Progenitor cell of endocrine pancreas (in vitro differentiated cells): ENCODE data around the gene ATG16L2. TPM values are rescaled to one million over a fixed set of nuclear protein-coding genes. Genes with fewer than 3 reads are reported as not detected.

ENCODE experiments used
- DNase-seq: peaks from one replicate; pipeline ENCODE4 v3.0.0; 2021; ENCODE audit warnings: low spot score; ENCODE audit not compliant: unreplicated experiment
- H3K27ac Mint-ChIP-seq: 2 replicates; pipeline ENCODE4 v1.8.0; 2021; ENCODE audit warnings: mild to moderate bottlenecking, moderate library complexity, mixed read lengths
- H3K27me3 Mint-ChIP-seq: 2 replicates; pipeline ENCODE4 v1.8.0; 2021; ENCODE audit warnings: mixed read lengths
- H3K36me3 Mint-ChIP-seq: 2 replicates; pipeline ENCODE4 v1.8.0; 2022; ENCODE audit warnings: mixed read lengths; ENCODE audit not compliant: insufficient read depth
- H3K4me1 Mint-ChIP-seq: 2 replicates; pipeline ENCODE4 v1.8.0; 2021; ENCODE audit warnings: low read depth, mixed read lengths
- H3K4me3 Mint-ChIP-seq: 2 replicates; pipeline ENCODE4 v1.8.0; 2021; ENCODE audit warnings: low read depth, mild to moderate bottlenecking, moderate library complexity, mixed read lengths
- H3K9me3 Mint-ChIP-seq: 2 replicates; pipeline ENCODE4 v1.8.0; 2021; ENCODE audit warnings: low read depth, mixed read lengths
- CTCF ChIP-seq: fragments of 200-600 bp; sonication (generic); IDR thresholded peaks from one replicate; pipeline ENCODE4 v1.5.0; 2021; ENCODE audit warnings: antibody characterized with exemption, mild to moderate bottlenecking; ENCODE audit not compliant: unreplicated experiment
- total RNA-seq: library from RNA; stranded (reverse); gene quantifications from 2 replicates; pipeline ENCODE4 v1.2.1, GENCODE V29; 2021

Gene ATG16L2
- total RNA-seq, 1 donor from 2014 or later: 43.9 TPM

- Mint-ChIP-seq H3K27ac (no peak overlapping the region), H3K4me3 (no peak overlapping the region), H3K27me3 (peaks cover 8% of the 10 kb centered on the region), H3K9me3 (no peaks in the 10 kb centered on the region), H3K36me3 (peaks cover 9% of the 10 kb centered on the region), H3K4me1 (peaks cover 15% of the 10 kb centered on the region)
- no peak for TF ChIP-seq CTCF
- no peak for DNase-seq
Measured at GRCh38 chr11:72817966-72818365, 3.8 kb downstream of the ATG16L2 start.

- Mint-ChIP-seq H3K4me3 (no peak overlapping the region), H3K36me3 (peaks cover 9% of the 10 kb centered on the region), H3K27ac (no peak overlapping the region), H3K9me3 (no peaks in the 10 kb centered on the region), H3K27me3 (peaks cover 8% of the 10 kb centered on the region), H3K4me1 (peaks cover 8% of the 10 kb centered on the region)
- DNase-seq: no peak
- TF ChIP-seq CTCF: no peak
Measured at GRCh38 chr11:72818971-72819370, 4.8 kb downstream of the ATG16L2 start.

GRCh38 chr11:72820439-72821139, 6.4 kb downstream of the ATG16L2 start:
- H3K4me1 Mint-ChIP-seq: peaks cover 5% of the 10 kb centered on the region
- peaks cover 9% of the 10 kb centered on the region for H3K36me3 Mint-ChIP-seq
- no peaks in the 10 kb centered on the region for H3K9me3 Mint-ChIP-seq
- peak overlapping the region; percentile 52 for H3K27ac Mint-ChIP-seq
- peak overlapping the region; percentile 66 for H3K4me3 Mint-ChIP-seq
- TF ChIP-seq CTCF: no peak
- DNase-seq: no peak
- peaks cover 11% of the 10 kb centered on the region for H3K27me3 Mint-ChIP-seq

- Mint-ChIP-seq H3K9me3 (no peaks in the 10 kb centered on the region), H3K4me3 (peak overlapping the region; percentile 66), H3K27me3 (peaks cover 11% of the 10 kb centered on the region), H3K27ac (peak overlapping the region; percentile 52), H3K4me1 (peaks cover 5% of the 10 kb centered on the region), H3K36me3 (peaks cover 9% of the 10 kb centered on the region)
- no peak for TF ChIP-seq CTCF
- DNase-seq: no peak
Measured at GRCh38 chr11:72821221-72821919, 7.2 kb downstream of the ATG16L2 start.

GRCh38 chr11:72821920-72822799, 7.9 kb downstream of the ATG16L2 start:
- Mint-ChIP-seq H3K4me1 (peaks cover 5% of the 10 kb centered on the region), H3K4me3 (peak overlapping the region; percentile 66), H3K9me3 (no peaks in the 10 kb centered on the region), H3K27me3 (peaks cover 11% of the 10 kb centered on the region), H3K27ac (no peak overlapping the region), H3K36me3 (peaks cover 9% of the 10 kb centered on the region)
- peak; percentile 92 for DNase-seq
- peak; percentile 46 for TF ChIP-seq CTCF
